GM12878 (cell line): Measurements from ENCODE around the gene OR1F1. TPM values are rescaled to one million over a fixed set of nuclear protein-coding genes. Genes with fewer than 3 reads are reported as not detected.

ENCODE experiments used
- ATF2 ChIP-seq: IDR thresholded peaks from 2 replicates; pipeline ENCODE4 v1.6.1; 2012; ENCODE audit warnings: low read length, inconsistent platforms
- ATF3 ChIP-seq: IDR thresholded peaks from 2 replicates; pipeline ENCODE4 v1.6.1; 2011; ENCODE audit warnings: low read depth, mild to moderate bottlenecking, low read length, moderate library complexity, borderline replicate concordance; ENCODE audit errors: extremely low read depth
- BACH1 ChIP-seq: fragments of 450-650 bp; IDR thresholded peaks from 2 replicates; pipeline ENCODE4 v1.6.1; 2017; ENCODE audit warnings: mild to moderate bottlenecking, borderline replicate concordance
- BRCA1 ChIP-seq: IDR thresholded peaks from 2 replicates; pipeline ENCODE4 v1.6.1; 2011; ENCODE audit warnings: low read depth, low read length, improper control_type of control experiment
- CEBPZ ChIP-seq: fragments of 150-350 bp; IDR thresholded peaks from 2 replicates; pipeline ENCODE4 v1.6.1; 2016; ENCODE audit warnings: low read depth, low read length
- EGR1 ChIP-seq, 2 experiments: IDR thresholded peaks; 1 replicate in 1 of 2; 2 replicates in 1 of 2; pipeline ENCODE4 v1.6.1; 2011 to 2012; ENCODE audit warnings: low read depth in 2 of 2, low read length in 2 of 2, borderline replicate concordance in 1 of 2, mild to moderate bottlenecking in 1 of 2, moderate library complexity in 1 of 2
- GABPA ChIP-seq: IDR thresholded peaks from 2 replicates; pipeline ENCODE4 v1.6.1; 2014; ENCODE audit warnings: antibody characterized with exemption, low read depth, mild to moderate bottlenecking, inconsistent platforms
- HCFC1 ChIP-seq: fragments of 150-350 bp; IDR thresholded peaks from 2 replicates; pipeline ENCODE4 v1.6.1; 2014; ENCODE audit warnings: low read length
- HDGF ChIP-seq: fragments of 450-650 bp; IDR thresholded peaks from 2 replicates; pipeline ENCODE4 v1.6.1; 2016; ENCODE audit warnings: antibody characterized with exemption
- LARP7 ChIP-seq: fragments of 450-650 bp; IDR thresholded peaks from 2 replicates; pipeline ENCODE4 v1.6.1; 2017; ENCODE audit warnings: mild to moderate bottlenecking
- MXI1 ChIP-seq: fragments of 150-350 bp; IDR thresholded peaks from 2 replicates; pipeline ENCODE4 v1.6.1; 2011; ENCODE audit warnings: low read depth, mild to moderate bottlenecking, inconsistent platforms, low read length, improper control_type of control experiment
- NBN ChIP-seq: fragments of 450-650 bp; IDR thresholded peaks from 2 replicates; pipeline ENCODE4 v1.6.1; 2016
- PAX5 ChIP-seq: IDR thresholded peaks from 2 replicates; pipeline ENCODE4 v1.6.1; 2011; ENCODE audit warnings: low read depth, low read length, borderline replicate concordance
- SPI1 ChIP-seq: IDR thresholded peaks from 2 replicates; pipeline ENCODE4 v1.6.1; 2011; ENCODE audit warnings: low read depth, mild to moderate bottlenecking, low read length, moderate library complexity, borderline replicate concordance; ENCODE audit not compliant: insufficient read depth
- SUPT20H ChIP-seq: IDR thresholded peaks from 2 replicates; pipeline ENCODE4 v1.6.1; 2011; ENCODE audit warnings: low read depth, mild to moderate bottlenecking, low read length, moderate library complexity, borderline replicate concordance; ENCODE audit not compliant: control insufficient read depth
- TCF7 ChIP-seq: IDR thresholded peaks from 2 replicates; pipeline ENCODE4 v1.6.1; 2014; ENCODE audit warnings: antibody characterized with exemption, borderline replicate concordance
- ZBTB33 ChIP-seq: fragments of 450-650 bp; IDR thresholded peaks from 2 replicates; pipeline ENCODE4 v1.6.1; 2017; ENCODE audit warnings: mild to moderate bottlenecking
- ZNF384 ChIP-seq: IDR thresholded peaks from 2 replicates; pipeline ENCODE4 v1.6.1; 2012; ENCODE audit warnings: low read depth, mild to moderate bottlenecking, low read length, improper control_type of control experiment, borderline replicate concordance
- ZNF592 ChIP-seq: fragments of 450-650 bp; IDR thresholded peaks from 2 replicates; pipeline ENCODE4 v1.6.1; 2017; ENCODE audit warnings: mild to moderate bottlenecking, moderate library complexity
- ZNF622 ChIP-seq: fragments of 450-650 bp; IDR thresholded peaks from 2 replicates; pipeline ENCODE4 v1.6.1; 2017; ENCODE audit warnings: mild to moderate bottlenecking, inconsistent platforms
- polyA plus RNA-seq, 11 experiments: library from polyadenylated mRNA; depleted of rRNA in 4 of 11; unstranded in 6 of 11; stranded (reverse) in 5 of 11; fragments of >200 nt; fragmentation: Nextera tagmentation in 4 of 11; fragmentation: Illumina TruSeq in 1 of 11; extraction: Ambion mirVana in 4 of 11; extraction: Trizol in 1 of 11; gene quantifications; 1 replicate in 1 of 11; 2 replicates in 10 of 11; pipeline versions ENCODE4 v1.2.1 to v1.2.3, GENCODE V29; 2011 to 2016; ENCODE audit warnings: inconsistent platforms in 2 of 11, missing spikeins in 2 of 11, low read depth in 1 of 11
- total RNA-seq, 4 experiments: library from RNA; depleted of rRNA in 3 of 4; stranded (reverse); fragments of >200 nt in 3 of 4; fragmentation: Illumina TruSeq in 1 of 4; extraction: Trizol in 1 of 4; gene quantifications; 2 replicates each; pipeline versions ENCODE4 v1.2.1 to v1.2.3, GENCODE V29; 2013 to 2021

Gene OR1F1
- total and polyA plus RNA-seq, 10 of the 15 experiments (the other 5 are each of a cell fraction or from before 2014, with no cell fraction given) = 0.10 to 0.14 (median 0.12) TPM; not detected in 7

- no peak for TF ChIP-seq ZNF622
- no peak for TF ChIP-seq HCFC1
- TF ChIP-seq EGR1 (IDR thresholded peaks at IDR 0.05; ENCODE audit: borderline replicate concordance in 1 of 2, low read depth in 2 of 2, low read length in 2 of 2) = no peak
- TF ChIP-seq CEBPZ = no peak
- no peak for TF ChIP-seq LARP7
- no peak for TF ChIP-seq MXI1
- TF ChIP-seq HDGF = no peak
- TF ChIP-seq GABPA = no peak
- TF ChIP-seq ZBTB33 = no peak
- no peak for TF ChIP-seq ATF3
- TF ChIP-seq ZNF384 = no peak
- no peak for TF ChIP-seq SPI1
- no peak for TF ChIP-seq NBN
- no peak for TF ChIP-seq ATF2
- no peak for TF ChIP-seq PAX5
- TF ChIP-seq BRCA1 = no peak
- TF ChIP-seq ZNF592 = no peak
- TF ChIP-seq SUPT20H = no peak
- TF ChIP-seq BACH1 = no peak
- no peak for TF ChIP-seq TCF7
Measured at GRCh38 chr16:3171181-3171854, 16.7 kb upstream of the OR1F1 start (continued).
